Astrocyte of the hippocampus (primary cell): ENCODE measurements around the gene PPP1R3G.

Experiments used
- DNase-seq: peaks from one replicate; pipeline ENCODE4 v3.0.0; 2011; ENCODE audit warnings: low read depth, low spot score

Gene PPP1R3G

GRCh38 chr6:5093231-5094015 is 8.3 kb downstream of the PPP1R3G start:
- DNase-seq, result peak; percentile 17

GRCh38 chr6:5094327-5094726 is 9.2 kb downstream of the PPP1R3G start:
- DNase-seq, result peak; percentile 82

DNA sequence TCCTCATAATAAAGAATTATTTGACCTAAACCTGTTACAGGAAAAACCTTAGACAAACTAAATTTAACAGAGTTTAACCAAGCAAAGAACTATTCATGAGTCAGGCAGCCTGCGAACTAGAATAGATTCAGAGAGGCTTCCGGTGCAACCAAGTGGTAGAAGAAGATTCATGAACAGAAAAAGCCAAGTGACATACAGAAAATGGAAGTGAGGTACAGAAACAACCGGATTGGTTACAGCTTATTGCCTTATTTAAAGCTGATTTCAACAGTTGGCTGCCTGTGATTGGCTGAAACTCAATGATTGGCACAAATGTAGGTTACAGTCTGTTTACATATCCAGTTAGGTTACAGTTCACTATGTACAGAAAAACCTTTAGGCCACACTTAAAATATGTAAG is 10.1 kb downstream of the PPP1R3G start:
- peak; percentile 21 for DNase-seq

DNA sequence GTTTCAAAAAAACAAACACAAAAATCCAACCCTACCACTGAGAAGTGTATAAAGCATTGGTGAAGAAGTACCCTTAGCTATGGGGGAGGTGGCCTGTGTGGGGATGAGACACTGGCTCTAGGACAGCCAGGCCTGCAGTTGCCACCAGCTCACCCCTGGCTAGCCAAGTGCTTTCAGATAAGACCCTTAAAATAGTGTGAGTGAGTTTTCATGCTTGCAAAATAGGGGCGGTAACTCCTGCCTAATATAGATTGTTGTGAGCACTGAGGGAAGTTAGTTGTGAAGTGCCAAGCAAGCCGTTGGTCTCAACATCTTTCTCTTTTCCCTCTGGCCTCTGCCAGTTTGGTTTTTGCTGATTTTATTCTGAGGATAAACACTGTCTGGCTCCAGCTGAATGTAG is 11.3 kb downstream of the PPP1R3G start:
- no peak for DNase-seq

DNA sequence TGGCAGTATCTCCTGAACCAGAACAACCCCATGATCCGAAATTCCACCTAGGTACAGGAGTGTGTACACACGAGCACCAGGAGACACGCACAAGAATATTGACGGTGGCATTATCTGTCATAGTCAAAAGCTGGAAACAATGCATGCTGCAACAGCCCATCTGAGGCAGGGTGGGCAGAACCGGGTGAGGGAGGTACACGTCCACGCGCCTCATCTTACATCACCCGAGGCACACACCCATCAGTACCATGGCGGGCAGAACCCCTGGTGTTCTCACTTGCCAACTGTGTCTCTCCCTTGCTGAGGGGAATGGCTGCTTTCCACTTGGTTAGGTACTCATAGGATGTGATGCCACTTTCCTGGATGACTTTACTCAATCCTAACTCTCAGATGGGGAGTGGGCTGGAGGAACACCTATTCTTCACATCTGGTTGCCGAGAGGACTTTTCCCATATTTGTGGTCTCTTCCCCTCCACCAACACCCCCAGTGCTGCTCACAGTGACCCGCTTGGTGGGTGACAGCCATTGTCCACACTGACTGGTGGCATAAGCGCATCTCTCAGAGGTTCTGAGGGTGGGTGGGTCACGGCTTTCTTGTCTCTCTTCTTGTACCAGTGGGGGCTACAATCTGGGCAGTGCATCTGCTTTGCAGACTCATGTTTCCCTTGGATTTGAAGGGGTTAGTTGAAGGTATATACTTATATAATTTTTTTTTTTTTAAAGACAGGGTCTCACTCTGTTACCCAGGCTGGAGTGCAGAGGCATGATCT is 13.5 kb downstream of the PPP1R3G start:
- no peak for DNase-seq

DNA sequence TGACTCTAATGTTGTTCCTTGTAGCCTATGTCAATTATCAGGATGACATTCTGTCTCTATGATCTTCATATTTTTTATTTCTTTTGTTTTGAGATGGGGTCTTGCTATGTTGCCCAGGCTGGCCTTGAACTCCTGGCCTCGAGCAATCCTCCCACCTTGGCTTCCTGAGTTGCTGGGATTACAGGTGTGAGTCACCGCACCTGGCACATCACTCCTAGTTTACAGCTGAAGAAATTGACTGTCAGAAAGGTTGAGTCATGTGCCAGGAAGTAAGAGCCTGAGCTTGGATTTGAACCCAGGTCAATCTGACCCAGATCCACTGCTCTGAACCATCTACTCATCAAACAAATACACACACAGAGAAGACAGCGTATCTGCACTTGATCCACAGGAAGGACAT is 14.4 kb downstream of the PPP1R3G start:
- DNase-seq, result no peak

DNA sequence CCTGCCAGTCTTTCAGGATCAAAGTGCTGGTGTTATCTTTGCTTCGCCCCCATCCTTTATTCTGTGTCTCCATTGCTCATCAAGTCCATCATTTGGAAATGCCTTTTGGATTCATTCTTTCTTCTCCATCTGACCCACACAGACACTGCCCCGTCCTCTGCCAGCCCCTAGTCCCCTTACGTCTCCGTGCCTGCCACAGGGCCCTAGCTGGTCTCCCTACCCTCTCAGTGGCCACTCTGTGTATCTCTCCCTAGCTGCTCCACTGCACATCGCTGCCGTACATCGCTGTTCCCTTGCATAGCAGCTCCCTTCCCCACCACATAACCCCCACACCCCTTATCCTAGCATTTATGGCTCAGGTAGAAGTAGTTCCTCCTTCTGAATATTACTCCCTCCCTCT is 15.7 kb downstream of the PPP1R3G start:
- no peak for DNase-seq

DNA sequence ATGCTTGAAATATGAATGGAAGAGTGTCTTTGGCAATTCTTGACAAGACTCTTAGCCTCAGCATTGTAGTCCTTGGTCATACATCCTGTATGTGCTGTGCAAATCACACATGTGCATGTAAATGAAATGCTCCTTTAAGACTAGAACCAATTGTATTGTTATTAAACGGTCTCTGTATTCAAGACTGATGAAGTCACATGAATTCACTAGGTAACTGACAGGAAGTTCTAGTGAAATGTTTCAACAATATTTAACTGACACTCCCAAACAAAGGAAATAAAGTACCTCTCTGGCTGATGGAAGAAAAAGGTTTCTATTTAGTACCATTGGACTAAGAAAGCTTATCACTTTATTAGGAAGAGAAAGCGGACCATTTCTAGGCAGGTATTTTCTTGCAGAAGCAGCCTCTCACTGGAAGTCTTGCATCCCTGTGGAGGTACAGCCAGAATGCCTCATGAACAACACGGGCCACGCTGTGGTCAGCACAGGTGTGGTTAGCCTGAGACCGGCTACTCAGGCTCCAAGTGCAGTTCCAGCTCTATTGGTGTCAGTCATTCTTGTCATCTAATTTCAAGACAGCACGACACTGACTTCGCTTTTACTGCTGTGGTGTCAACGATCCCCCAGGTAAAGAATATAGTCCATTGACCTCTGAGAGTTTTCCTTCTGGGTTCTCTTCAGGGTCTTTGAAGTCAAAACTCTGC is 17.3 kb downstream of the PPP1R3G start:
- no peak for DNase-seq

GRCh38 chr6:5103250-5103649 is 18.1 kb downstream of the PPP1R3G start:
- peak; percentile 10 for DNase-seq

DNA sequence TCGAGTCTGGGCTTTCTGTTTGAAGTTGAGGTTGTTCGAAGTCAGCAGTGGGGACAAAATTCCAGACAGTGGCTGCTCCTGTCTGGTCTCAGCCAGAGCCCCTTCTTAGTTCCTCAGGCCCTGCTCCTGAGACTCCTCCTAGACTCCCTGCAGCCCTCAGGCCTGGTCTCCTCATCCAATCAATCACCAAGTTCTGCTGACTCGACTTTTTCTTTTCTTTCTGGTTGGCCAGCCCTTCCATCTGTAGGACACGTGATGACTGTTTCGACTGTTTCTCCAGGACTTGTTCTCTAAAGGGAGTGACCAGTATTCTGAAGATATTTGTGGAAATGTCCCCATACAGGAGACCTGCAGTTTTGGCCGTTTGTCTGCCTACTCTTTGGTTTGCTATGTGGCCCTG is 19.5 kb downstream of the PPP1R3G start:
- no peak for DNase-seq

DNA sequence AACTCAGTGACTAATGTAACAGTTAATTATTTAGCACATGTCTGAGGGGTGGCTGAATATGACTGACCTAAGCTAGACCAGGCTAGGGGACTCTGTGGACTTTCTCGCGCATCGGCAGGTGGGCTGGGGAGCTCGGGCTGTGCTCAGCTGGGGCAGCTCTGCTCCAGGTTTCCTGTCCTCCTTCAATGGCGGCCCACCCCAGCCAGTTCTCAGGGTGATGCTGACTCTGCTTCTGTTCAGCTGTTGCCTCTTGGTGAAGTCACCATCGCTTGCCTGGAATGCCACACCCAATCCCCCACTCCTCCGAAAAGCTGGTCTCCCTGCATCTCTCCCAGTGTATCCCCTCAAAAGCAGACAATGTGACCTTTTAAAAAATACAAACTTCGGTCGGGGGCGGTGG is 20.0 kb downstream of the PPP1R3G start:
- no peak for DNase-seq

GRCh38 chr6:5107341-5107740 is 22.2 kb downstream of the PPP1R3G start:
- peak; percentile 24 for DNase-seq

DNA sequence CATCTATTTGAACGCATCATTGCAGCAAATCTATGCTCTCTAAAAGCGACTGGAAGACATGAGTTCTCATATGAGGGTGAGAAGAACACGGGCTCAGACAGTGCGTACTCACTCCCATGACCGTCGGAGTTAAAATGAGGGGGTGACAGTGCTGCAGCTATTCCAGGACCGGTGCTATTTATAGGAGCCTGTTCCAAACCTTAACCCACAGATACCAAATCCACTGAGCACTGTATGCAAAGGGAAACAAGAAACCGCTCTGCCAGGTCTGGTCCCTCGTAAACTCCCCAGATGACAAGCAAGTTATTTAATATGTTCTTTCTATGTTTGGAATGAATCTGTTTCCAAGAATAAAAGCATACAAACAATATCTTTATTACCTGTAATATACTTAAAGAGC is 22.9 kb downstream of the PPP1R3G start:
- no peak for DNase-seq

DNA sequence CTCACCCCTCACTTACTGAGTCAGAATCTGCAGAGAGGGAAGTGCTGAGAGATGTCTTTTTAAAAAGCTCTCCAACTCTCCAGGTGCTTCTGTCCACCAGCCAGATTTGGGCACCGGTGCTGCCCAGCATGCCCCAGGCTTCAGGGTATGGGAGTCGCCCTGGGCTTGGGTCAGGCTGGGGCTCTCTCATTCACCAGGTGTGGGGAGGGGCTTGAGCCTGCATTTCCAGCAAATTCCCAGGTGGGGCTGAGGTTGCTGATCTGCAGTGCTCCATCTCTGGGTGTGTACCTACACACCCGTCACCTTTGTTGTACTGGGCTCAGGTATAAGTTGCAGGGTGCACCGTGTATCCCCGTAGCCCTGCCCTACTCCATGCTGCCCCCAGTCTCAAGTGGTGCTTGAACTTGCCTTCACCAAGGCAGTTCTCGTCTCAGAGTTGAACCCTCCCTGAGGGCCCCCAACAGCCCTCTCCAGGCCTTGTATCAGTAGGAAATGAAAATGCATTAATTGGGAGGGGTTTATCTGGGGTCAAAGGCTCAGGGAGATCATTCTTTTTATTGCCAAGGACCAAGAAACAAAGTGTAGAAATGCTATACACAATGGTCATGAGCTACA is 23.5 kb downstream of the PPP1R3G start:
- no peak for DNase-seq

DNA sequence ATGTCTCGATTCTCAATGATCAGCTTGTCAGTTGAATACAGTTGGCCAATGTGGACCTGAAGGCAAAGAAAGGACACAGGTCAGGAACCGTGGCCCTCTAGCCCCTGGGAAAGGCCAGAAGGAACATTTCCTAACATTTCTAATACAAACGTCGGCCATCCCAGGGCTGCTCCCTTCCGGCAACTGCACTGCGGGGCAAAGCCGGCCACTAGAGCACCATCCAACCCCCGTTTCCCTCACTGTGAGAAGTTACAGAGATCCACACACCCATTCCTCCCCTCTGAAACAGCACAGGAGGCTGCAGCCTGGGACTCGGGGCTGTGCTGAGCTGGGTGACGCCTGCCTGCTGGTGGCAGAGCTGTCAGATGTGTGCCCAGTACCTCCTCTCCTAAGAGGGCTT is 24.3 kb downstream of the PPP1R3G start:
- DNase-seq, result no peak

GRCh38 chr6:5110246-5110645 is 25.1 kb downstream of the PPP1R3G start:
- DNase-seq, result no peak

GRCh38 chr6:5111626-5112025 is 26.5 kb downstream of the PPP1R3G start:
- DNase-seq, result no peak

DNA sequence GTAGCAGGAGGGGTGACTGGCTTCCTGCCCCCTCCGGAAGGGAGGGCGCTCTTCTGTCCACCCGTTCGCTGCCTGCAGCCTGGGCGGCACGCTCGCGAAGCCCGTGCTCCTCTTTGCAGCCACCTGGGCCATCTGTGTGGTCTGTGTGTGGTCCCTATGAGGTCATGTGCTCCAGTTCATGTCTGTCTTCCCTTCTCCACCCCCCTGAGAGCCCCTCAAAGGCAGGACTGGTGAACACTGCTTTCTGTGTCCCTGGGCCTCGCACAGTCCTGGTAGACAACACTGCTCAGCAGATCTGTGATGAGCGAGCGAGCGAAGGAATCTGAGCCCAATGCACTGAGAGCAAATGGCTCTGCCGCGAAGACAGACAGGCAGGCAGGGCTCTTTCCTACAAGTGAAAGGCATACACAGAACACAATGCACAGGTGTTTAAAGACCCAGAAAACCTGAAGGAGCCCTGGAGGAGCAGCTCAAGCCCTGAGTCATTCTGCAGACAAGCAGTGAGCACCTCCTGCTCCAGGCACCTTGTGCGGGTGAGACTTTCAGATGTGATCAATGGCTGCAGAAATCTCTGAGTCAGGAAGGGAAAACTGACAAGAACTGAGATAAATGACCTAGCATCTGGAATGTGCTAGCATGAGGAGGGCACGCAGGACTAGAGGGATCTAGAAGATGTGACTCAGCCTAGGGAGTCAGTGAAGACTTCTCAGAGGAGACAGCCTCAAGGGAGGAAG is 27.1 kb downstream of the PPP1R3G start:
- DNase-seq, result peak; percentile 30

DNA sequence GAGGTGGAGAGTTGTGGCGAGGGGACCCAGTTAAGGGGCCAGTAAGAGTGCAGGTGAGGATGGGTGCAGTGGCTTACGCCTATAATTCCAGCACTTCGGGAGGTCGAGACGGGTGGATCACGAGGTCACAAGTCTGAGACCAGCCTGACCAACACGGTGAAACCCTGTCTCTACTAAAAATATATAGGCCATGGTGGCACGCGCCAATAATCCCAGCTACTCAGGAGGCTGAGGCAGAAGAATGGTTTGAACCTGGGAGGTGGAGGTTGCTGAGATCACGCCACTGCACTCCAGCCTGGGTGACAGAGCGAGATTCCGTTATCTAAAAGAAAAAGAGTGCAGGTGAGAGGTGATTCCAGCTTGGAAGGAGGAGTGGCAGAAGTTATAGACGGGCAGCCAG is 28.0 kb downstream of the PPP1R3G start:
- no peak for DNase-seq

GRCh38 chr6:5115168-5115567 is 30.0 kb downstream of the PPP1R3G start:
- DNase-seq, result no peak

GRCh38 chr6:5116243-5116991 is 31.3 kb downstream of the PPP1R3G start:
- DNase-seq, result no peak
